A673 (cell line): ENCODE data around the gene COL1A1. TPM values are rescaled to one million over a fixed set of nuclear protein-coding genes. Genes with fewer than 3 reads are reported as not detected.
A peak's percentile ranks its signal among the peaks of the same experiment; 100 is the strongest.

Experiments
- BruUV-seq: library from RNA; stranded (reverse); fragments of 400-500 nt; replicated peaks from 2 replicates; lab custom pipeline; 2021; lab: Mats Ljungman, UMichigan
- CTCF ChIA-PET: fragments of 300-600 bp; sonication (Branson Sonifier 250); formaldehyde crosslinking; loops from one replicate; lab custom pipeline; 2022; ENCODE audit warnings: antibody characterized with exemption; lab: Charles Lee
- POLR2A ChIA-PET: fragments of 300-600 bp; sonication (Branson Sonifier 250); formaldehyde crosslinking; loops from one replicate; lab custom pipeline; 2022; ENCODE audit warnings: antibody characterized with exemption; ENCODE audit not compliant: low non-redundant PET; lab: Charles Lee
- DNase-seq: peaks from one replicate; pipeline ENCODE4 v3.0.0-alpha.2; 2015; ENCODE audit warnings: low spot score
- H3K27ac ChIP-seq: fragments of 200-600 bp; sonication (generic); 2 replicates; pipeline ENCODE4 v1.5.1; 2016; ENCODE audit warnings: mixed run types, low read depth, mild to moderate bottlenecking, mixed read lengths, antibody characterized with exemption, low read length; ENCODE audit not compliant: poor library complexity, severe bottlenecking
- H3K27me3 ChIP-seq: fragments of 200-600 bp; sonication (generic); replicated peaks from 2 replicates; pipeline ENCODE4 v1.6.1; 2017; ENCODE audit warnings: mixed run types, low read depth, mild to moderate bottlenecking, mixed read lengths, antibody characterized with exemption, low read length; ENCODE audit not compliant: insufficient read depth, poor library complexity
- H3K36me3 ChIP-seq: fragments of 200-600 bp; sonication (generic); 2 replicates; pipeline ENCODE4 v1.6.1; 2016; ENCODE audit warnings: mixed run types, mild to moderate bottlenecking, mixed read lengths, antibody characterized with exemption, low read length; ENCODE audit not compliant: insufficient read depth, poor library complexity, severe bottlenecking
- H3K4me1 ChIP-seq: fragments of 200-600 bp; sonication (generic); 2 replicates; pipeline ENCODE4 v1.6.1; 2017; ENCODE audit warnings: mixed run types, mild to moderate bottlenecking, mixed read lengths, antibody characterized with exemption, low read length; ENCODE audit not compliant: insufficient read depth, poor library complexity, severe bottlenecking
- H3K4me3 ChIP-seq: fragments of 200-600 bp; sonication (generic); 2 replicates; pipeline ENCODE4 v1.5.1; 2016; ENCODE audit warnings: low read depth, mixed run types, mild to moderate bottlenecking, mixed read lengths, low read length; ENCODE audit not compliant: poor library complexity, severe bottlenecking
- H3K9me3 ChIP-seq: fragments of 200-600 bp; sonication (generic); 2 replicates; pipeline ENCODE4 v1.6.1; 2016; ENCODE audit warnings: mixed run types, low read depth, mild to moderate bottlenecking, mixed read lengths, antibody characterized with exemption, low read length; ENCODE audit not compliant: poor library complexity, severe bottlenecking
- EZH2 ChIP-seq: fragments of 200-600 bp; sonication (generic); IDR thresholded peaks from 2 replicates; pipeline ENCODE4 v1.6.1; 2017; ENCODE audit warnings: borderline replicate concordance, low read depth, mild to moderate bottlenecking, mixed read lengths, antibody characterized with exemption, low read length; ENCODE audit not compliant: poor library complexity, severe bottlenecking
- intact Hi-C: fragments of 100-400 bp; cut with micrococcal nuclease; formaldehyde crosslinking; loops from one replicate; pipeline ENCODE4 v1.10.0; 2022; ENCODE audit not compliant: unreplicated experiment
- total RNA-seq: library from RNA; stranded (reverse); gene quantifications from 2 replicates; pipeline ENCODE4 v1.2.3, GENCODE V29; 2021
- TF ChIP-seq, protein P1 (sequence below): fragments of 300-800, 200-600 bp; sonication (generic); conservative IDR thresholded peaks from 2 replicates; pipeline ENCODE4 v1.5.1; 2017; ENCODE audit warnings: low read depth, mild to moderate bottlenecking, antibody characterized with exemption, low read length, moderate library complexity, mixed read lengths

The COL1A1 gene
- total RNA-seq, 1 experiment from 2014 or later, result 24.6 TPM

DNA sequence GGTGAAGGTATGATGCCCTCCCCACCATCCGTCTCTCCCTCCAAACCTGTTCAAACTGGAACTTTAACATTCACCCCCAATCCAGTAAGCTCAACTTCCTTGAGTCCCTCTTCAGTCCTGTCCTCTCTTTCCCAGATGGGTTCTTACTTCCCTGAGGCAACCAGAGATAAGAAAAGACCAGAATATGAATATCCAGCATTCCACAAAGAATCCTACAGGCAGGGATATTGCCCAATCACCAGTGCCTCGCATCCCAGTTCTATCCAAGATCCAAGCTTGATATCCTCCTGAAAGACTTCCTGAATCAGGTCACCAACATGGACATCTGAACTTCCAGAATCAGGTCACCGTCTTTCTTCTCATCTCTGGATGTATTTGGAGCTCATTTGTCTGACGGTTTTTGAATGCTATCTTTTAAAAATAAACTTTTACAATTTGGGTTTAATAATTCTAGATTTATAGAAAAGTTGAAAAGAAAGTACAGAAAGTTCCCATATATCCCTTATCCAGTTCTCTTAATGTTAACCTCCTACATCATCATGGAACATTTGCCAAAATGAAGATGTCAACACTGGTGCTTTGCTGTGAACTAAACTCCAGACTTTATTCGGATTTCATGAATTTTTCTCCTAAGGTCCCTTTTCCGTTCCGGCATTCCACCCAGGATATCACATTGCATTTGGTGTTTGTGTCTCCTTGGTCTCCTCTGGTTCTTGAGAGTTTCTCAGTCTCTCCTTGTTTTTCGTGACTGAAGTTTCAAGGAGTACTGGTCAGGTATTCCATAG, 13.7 kb upstream of the COL1A1 start:
- H3K36me3 ChIP-seq, result no peaks in the 10 kb centered on the region
- TF ChIP-seq EZH2, result no peak
- TF ChIP-seq, protein P1, sequence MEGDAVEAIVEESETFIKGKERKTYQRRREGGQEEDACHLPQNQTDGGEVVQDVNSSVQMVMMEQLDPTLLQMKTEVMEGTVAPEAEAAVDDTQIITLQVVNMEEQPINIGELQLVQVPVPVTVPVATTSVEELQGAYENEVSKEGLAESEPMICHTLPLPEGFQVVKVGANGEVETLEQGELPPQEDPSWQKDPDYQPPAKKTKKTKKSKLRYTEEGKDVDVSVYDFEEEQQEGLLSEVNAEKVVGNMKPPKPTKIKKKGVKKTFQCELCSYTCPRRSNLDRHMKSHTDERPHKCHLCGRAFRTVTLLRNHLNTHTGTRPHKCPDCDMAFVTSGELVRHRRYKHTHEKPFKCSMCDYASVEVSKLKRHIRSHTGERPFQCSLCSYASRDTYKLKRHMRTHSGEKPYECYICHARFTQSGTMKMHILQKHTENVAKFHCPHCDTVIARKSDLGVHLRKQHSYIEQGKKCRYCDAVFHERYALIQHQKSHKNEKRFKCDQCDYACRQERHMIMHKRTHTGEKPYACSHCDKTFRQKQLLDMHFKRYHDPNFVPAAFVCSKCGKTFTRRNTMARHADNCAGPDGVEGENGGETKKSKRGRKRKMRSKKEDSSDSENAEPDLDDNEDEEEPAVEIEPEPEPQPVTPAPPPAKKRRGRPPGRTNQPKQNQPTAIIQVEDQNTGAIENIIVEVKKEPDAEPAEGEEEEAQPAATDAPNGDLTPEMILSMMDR, result no peak
- BruUV-seq, result no TSS peak
- CTCF ChIA-PET, result no interaction called here
- H3K9me3 ChIP-seq, result no peaks in the 10 kb centered on the region
- H3K4me3 ChIP-seq, result no peak overlapping the region
- POLR2A ChIA-PET, result no interaction called here
- intact Hi-C loops, result no loop called here
- H3K27me3 ChIP-seq, result no peaks in the 10 kb centered on the region
- no peak for DNase-seq
- no peak overlapping the region for H3K27ac ChIP-seq
- peaks cover 27% of the 10 kb centered on the region for H3K4me1 ChIP-seq

GRCh38 chr17:50213026-50214022, 11.9 kb upstream of the COL1A1 start:
- no TSS peak for BruUV-seq
- Histone ChIP-seq H3K36me3 (no peaks in the 10 kb centered on the region), H3K27ac (no peak overlapping the region), H3K4me1 (peaks cover 23% of the 10 kb centered on the region), H3K9me3 (no peaks in the 10 kb centered on the region), H3K4me3 (no peak overlapping the region), H3K27me3 (no peaks in the 10 kb centered on the region)
- DNase-seq, result peak; percentile 49
- POLR2A ChIA-PET, result no interaction called here
- CTCF ChIA-PET, result interaction anchor here (1.0 to 3.7 kb wide), 2 partner anchors 13 to 55 kb away, joined by 3 to 25 read pairs; partner anchors contain the start of gene COL1A1
- intact Hi-C loops, result no loop called here
- TF ChIP-seq, protein P1, result peak; percentile 39
- TF ChIP-seq EZH2, result no peak

- CTCF ChIA-PET, result interaction anchor here (1.0 to 3.7 kb wide), 2 partner anchors 12 to 56 kb away, joined by 3 to 25 read pairs; partner anchors contain the start of gene COL1A1
- H3K36me3 ChIP-seq, result no peaks in the 10 kb centered on the region
- no peaks in the 10 kb centered on the region for H3K9me3 ChIP-seq
- TF ChIP-seq EZH2, result no peak
- TF ChIP-seq, protein P1, result no peak
- no peak overlapping the region for H3K4me3 ChIP-seq
- H3K27ac ChIP-seq, result no peak overlapping the region
- BruUV-seq, result no TSS peak
- POLR2A ChIA-PET, result interaction anchor here (0.7 kb wide), 1 partner anchor 15 kb away, joined by 3 read pairs; no protein-coding TSS in a partner anchor
- H3K4me1 ChIP-seq, result peaks cover 23% of the 10 kb centered on the region
- H3K27me3 ChIP-seq, result no peaks in the 10 kb centered on the region
- no peak for DNase-seq
- intact Hi-C loops, result no loop called here
Observed at GRCh38 chr17:50212121-50212843, 10.9 kb upstream of the COL1A1 start.
